ENCODE data around the gene CNGB1. TPM values are rescaled to one million over a fixed set of nuclear protein-coding genes. Genes with fewer than 3 reads are reported as not detected.

CNGB1 gene
- total RNA-seq, 1 experiment from 2014 or later = 0.04 TPM

DNA sequence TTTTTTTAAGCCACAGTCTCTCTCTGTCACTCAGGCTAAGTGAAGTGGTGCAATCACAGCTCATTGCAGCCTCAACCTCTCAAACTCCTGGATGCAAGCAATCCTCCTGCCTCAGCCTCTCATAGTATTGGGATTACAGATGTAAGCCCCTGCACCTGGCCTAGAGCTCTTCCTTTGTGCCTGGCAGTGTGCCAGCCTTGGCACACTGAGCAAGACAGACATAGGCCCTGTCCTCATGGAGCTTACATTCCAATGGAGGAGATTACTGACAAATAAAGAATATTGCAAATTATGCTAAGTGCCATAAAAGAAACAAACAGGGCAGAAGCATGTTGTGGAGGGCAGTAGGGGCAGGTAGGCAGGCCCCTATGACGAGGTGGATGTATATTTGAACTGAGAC, 920 bp upstream of the CNGB1 start:
- CTCF ChIA-PET = no interaction called here
- no peak overlapping the region for H3K27ac ChIP-seq (ENCODE audit: low read length)
- TF ChIP-seq, protein P1, sequence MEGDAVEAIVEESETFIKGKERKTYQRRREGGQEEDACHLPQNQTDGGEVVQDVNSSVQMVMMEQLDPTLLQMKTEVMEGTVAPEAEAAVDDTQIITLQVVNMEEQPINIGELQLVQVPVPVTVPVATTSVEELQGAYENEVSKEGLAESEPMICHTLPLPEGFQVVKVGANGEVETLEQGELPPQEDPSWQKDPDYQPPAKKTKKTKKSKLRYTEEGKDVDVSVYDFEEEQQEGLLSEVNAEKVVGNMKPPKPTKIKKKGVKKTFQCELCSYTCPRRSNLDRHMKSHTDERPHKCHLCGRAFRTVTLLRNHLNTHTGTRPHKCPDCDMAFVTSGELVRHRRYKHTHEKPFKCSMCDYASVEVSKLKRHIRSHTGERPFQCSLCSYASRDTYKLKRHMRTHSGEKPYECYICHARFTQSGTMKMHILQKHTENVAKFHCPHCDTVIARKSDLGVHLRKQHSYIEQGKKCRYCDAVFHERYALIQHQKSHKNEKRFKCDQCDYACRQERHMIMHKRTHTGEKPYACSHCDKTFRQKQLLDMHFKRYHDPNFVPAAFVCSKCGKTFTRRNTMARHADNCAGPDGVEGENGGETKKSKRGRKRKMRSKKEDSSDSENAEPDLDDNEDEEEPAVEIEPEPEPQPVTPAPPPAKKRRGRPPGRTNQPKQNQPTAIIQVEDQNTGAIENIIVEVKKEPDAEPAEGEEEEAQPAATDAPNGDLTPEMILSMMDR (conservative IDR thresholded peaks at IDR 0.05; ENCODE audit: low read depth, low read length) = no peak
- TF ChIP-seq EZH2phosphoT487 (IDR thresholded peaks at IDR 0.05; ENCODE audit: borderline replicate concordance, low read length) (no peak), EZH2 (IDR thresholded peaks at IDR 0.05; ENCODE audit: low read length, unreplicated experiment) (no peak)
- no peaks in the 10 kb centered on the region for H3K9me3 ChIP-seq (ENCODE audit: low read length)
- intact Hi-C loops (cut with micrococcal nuclease) = no loop called here
- H3K4me1 ChIP-seq (ENCODE audit: insufficient read depth, low read length) = no peaks in the 10 kb centered on the region
- H3K4me3 ChIP-seq (ENCODE audit: low read length) = no peak overlapping the region
- DNase-seq = no peak
- no peak for ATAC-seq
- no peaks in the 10 kb centered on the region for H4K20me1 ChIP-seq (ENCODE audit: low read length)
- H3K36me3 ChIP-seq (ENCODE audit: low read depth, low read length) = no peaks in the 10 kb centered on the region
- H3K9ac ChIP-seq (ENCODE audit: low read length) = no peak overlapping the region
- H3K9me2 ChIP-seq (replicated peaks; ENCODE audit: low read length) = no peaks in the 10 kb centered on the region
- 0 out of 2 replicates have a peak, but pooled peaks cover 5% of the 10 kb centered on the region for H3K27me3 ChIP-seq (ENCODE audit: low read length)
- H3K79me2 ChIP-seq (ENCODE audit: low read length) = no peaks in the 10 kb centered on the region
- POLR2A ChIA-PET (ENCODE audit: unreplicated experiment) = no interaction called here
- no peak overlapping the region for H2AFZ ChIP-seq (ENCODE audit: low read length)
- no TSS peak for BruUV-seq (replicated peaks)
- no peak overlapping the region for H3K4me2 ChIP-seq (ENCODE audit: low read length)
- no peaks in the 10 kb centered on the region for H3F3A ChIP-seq (ENCODE audit: low read length, unreplicated experiment)

DNA sequence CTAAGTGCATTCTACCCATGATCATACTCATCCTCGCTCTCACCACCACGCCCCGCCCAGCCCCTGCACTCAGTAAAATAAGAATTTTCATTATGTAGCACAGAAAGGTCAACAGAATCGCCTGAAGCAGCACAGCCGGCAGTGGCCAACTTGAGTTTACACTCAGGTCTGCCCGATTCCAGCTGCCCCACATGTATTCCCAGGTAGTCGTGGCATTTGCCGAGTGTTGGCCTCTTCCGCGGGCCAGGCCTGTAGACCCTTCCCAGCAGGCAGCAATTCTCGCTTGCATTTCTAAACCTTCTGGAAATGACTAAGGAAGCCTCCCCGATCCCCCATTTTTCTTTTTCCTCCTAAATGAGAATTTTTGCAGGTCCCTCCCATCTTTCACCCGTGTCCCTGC, 609 bp downstream of the CNGB1 start:
- H2AFZ ChIP-seq (ENCODE audit: low read length) = no peak overlapping the region
- no peaks in the 10 kb centered on the region for H4K20me1 ChIP-seq (ENCODE audit: low read length)
- no peaks in the 10 kb centered on the region for H3K9me3 ChIP-seq (ENCODE audit: low read length)
- no peaks in the 10 kb centered on the region for H3K9me2 ChIP-seq (replicated peaks; ENCODE audit: low read length)
- ATAC-seq = no peak
- no peak overlapping the region for H3K27ac ChIP-seq (ENCODE audit: low read length)
- ChIA-PET CTCF (no interaction called here), POLR2A (ENCODE audit: unreplicated experiment) (no interaction called here)
- intact Hi-C loops (cut with micrococcal nuclease) = no loop called here
- H3F3A ChIP-seq (ENCODE audit: low read length, unreplicated experiment) = no peaks in the 10 kb centered on the region
- no peaks in the 10 kb centered on the region for H3K79me2 ChIP-seq (ENCODE audit: low read length)
- no peak overlapping the region for H3K4me3 ChIP-seq (ENCODE audit: low read length)
- no TSS peak for BruUV-seq (replicated peaks)
- H3K36me3 ChIP-seq (ENCODE audit: low read depth, low read length) = no peaks in the 10 kb centered on the region
- TF ChIP-seq, protein P1 (conservative IDR thresholded peaks at IDR 0.05; ENCODE audit: low read depth, low read length) = no peak
- TF ChIP-seq EZH2 (IDR thresholded peaks at IDR 0.05; ENCODE audit: low read length, unreplicated experiment) = no peak
- TF ChIP-seq EZH2phosphoT487 (IDR thresholded peaks at IDR 0.05; ENCODE audit: borderline replicate concordance, low read length) = no peak
- no peaks in the 10 kb centered on the region for H3K4me1 ChIP-seq (ENCODE audit: insufficient read depth, low read length)
- no peak overlapping the region for H3K9ac ChIP-seq (ENCODE audit: low read length)
- no peak overlapping the region for H3K4me2 ChIP-seq (ENCODE audit: low read length)
- 0 out of 2 replicates have a peak, but pooled peaks cover 5% of the 10 kb centered on the region for H3K27me3 ChIP-seq (ENCODE audit: low read length)
- DNase-seq = no peak

DNA sequence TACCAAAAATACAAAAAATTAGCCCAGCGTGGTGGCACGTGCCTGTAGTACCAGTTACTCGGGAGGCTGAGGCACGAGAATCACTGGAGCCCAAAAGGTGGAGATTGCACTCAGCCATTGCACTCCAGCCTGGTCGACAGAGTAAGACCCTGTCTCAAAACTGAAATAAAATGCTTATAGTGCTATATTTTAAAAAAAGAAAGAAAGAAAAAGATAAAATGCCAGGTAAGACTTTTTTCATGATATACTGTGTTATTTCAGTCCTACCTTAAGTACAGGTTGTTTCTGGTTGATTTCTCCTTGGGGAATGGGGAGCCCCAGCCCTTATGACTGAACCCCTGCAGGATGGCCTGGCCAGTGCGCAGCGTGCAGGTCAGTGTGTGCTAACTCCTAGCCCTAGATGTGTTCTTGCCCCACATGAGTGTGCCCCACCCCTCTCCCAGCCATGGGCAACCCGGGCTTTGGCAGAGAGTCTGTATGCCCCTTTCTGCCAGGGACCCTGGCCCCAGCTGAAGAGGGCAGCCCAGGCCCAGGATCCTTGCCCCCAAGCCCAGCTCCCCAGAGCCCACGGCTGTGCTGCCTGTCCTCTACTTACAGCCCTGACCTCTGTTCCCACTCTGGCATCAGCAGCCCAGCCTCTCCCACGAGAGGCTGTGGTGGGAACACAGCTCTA, 1.3 kb downstream of the CNGB1 start:
- no peak for TF ChIP-seq EZH2 (IDR thresholded peaks at IDR 0.05; ENCODE audit: low read length, unreplicated experiment)
- TF ChIP-seq, protein P1 (conservative IDR thresholded peaks at IDR 0.05; ENCODE audit: low read depth, low read length) = no peak
- no peak for TF ChIP-seq EZH2phosphoT487 (IDR thresholded peaks at IDR 0.05; ENCODE audit: borderline replicate concordance, low read length)
- Histone ChIP-seq H3K4me2 (ENCODE audit: low read length) (no peak overlapping the region), H3K9me2 (replicated peaks; ENCODE audit: low read length) (no peaks in the 10 kb centered on the region), H3K4me3 (ENCODE audit: low read length) (no peak overlapping the region), H3K27ac (ENCODE audit: low read length) (no peak overlapping the region), H3K79me2 (ENCODE audit: low read length) (no peaks in the 10 kb centered on the region), H3K27me3 (ENCODE audit: low read length) (0 out of 2 replicates have a peak, but pooled peaks cover 5% of the 10 kb centered on the region), H4K20me1 (ENCODE audit: low read length) (no peaks in the 10 kb centered on the region), H3K9ac (ENCODE audit: low read length) (no peak overlapping the region), H2AFZ (ENCODE audit: low read length) (no peak overlapping the region), H3F3A (ENCODE audit: low read length, unreplicated experiment) (no peaks in the 10 kb centered on the region), H3K4me1 (ENCODE audit: insufficient read depth, low read length) (no peaks in the 10 kb centered on the region), H3K9me3 (ENCODE audit: low read length) (no peaks in the 10 kb centered on the region), H3K36me3 (ENCODE audit: low read depth, low read length) (no peaks in the 10 kb centered on the region)
- CTCF ChIA-PET = no interaction called here
- intact Hi-C loops (cut with micrococcal nuclease) = no loop called here
- no peak for ATAC-seq
- no TSS peak for BruUV-seq (replicated peaks)
- no peak for DNase-seq
- POLR2A ChIA-PET (ENCODE audit: unreplicated experiment) = no interaction called here

Measured in PC-3 (cell line).